OCI-LY3 (cell line): Measurements from ENCODE around the gene C1orf87.

Experiments used
- H2AFZ ChIP-seq: fragments of 200-600, 300-600 bp; shearing (Covaris generic); 2 replicates; pipeline ENCODE4 v1.6.0; 2014; ENCODE audit warnings: antibody characterized with exemption, low read depth, low read length
- H3K27ac ChIP-seq: fragments of 200-600, 300-600 bp; sonication (generic); 2 replicates; pipeline ENCODE4 v1.5.1; 2014; ENCODE audit warnings: mild to moderate bottlenecking, low read length, moderate library complexity, mixed read lengths
- H3K27me3 ChIP-seq: fragments of 200-600, 300-600 bp; sonication (generic); 2 replicates; pipeline ENCODE4 v1.6.1; 2014; ENCODE audit warnings: low read depth, low read length, mixed read lengths
- H3K36me3 ChIP-seq: fragments of 200-600, 300-600 bp; sonication (generic); replicated peaks from 2 replicates; pipeline ENCODE3; 2014; ENCODE audit warnings: low read depth, low read length, mixed read lengths
- H3K4me1 ChIP-seq: fragments of 300-600, 200-600 bp; sonication (generic); 2 replicates; pipeline ENCODE4 v1.6.1; 2014; ENCODE audit warnings: low read length, mixed read lengths
- H3K4me2 ChIP-seq: fragments of 200-600, 300-600 bp; sonication (generic); 2 replicates; pipeline ENCODE4 v1.6.1; 2014; ENCODE audit warnings: low read length, mixed read lengths
- H3K4me3 ChIP-seq: fragments of 300-600, 200-600 bp; sonication (generic); 2 replicates; pipeline ENCODE4 v1.5.1; 2014; ENCODE audit warnings: antibody characterized with exemption, mild to moderate bottlenecking, low read length, moderate library complexity
- H3K79me2 ChIP-seq: fragments of 300-600, 200-600 bp; shearing (Covaris generic); 2 replicates; pipeline ENCODE4 v1.6.1; 2014; ENCODE audit warnings: mild to moderate bottlenecking, low read length, mixed read lengths
- H3K9ac ChIP-seq: fragments of 300-600, 200-600 bp; shearing (Covaris generic); 2 replicates; pipeline ENCODE4 v1.6.0; 2014; ENCODE audit warnings: mild to moderate bottlenecking, low read length, moderate library complexity
- H3K9me3 ChIP-seq: fragments of 200-600, 300-600 bp; shearing (Covaris generic); 2 replicates; pipeline ENCODE4 v1.6.1; 2014; ENCODE audit warnings: low read length, mixed read lengths; ENCODE audit not compliant: insufficient read depth
- H4K20me1 ChIP-seq: fragments of 200-600, 300-600 bp; sonication (generic); 2 replicates; pipeline ENCODE4 v1.6.1; 2016; ENCODE audit warnings: low read length, mixed read lengths; ENCODE audit not compliant: insufficient read depth
- CTCF ChIP-seq: fragments of 200-600, 300-600 bp; sonication (generic); IDR thresholded peaks from 2 replicates; pipeline ENCODE4 v1.5.1; 2014; ENCODE audit warnings: antibody characterized with exemption, low read length, low read depth
- EZH2phosphoT487 ChIP-seq: fragments of 200-600 bp; shearing (Covaris generic); IDR thresholded peaks from 2 replicates; pipeline ENCODE4 v1.6.1; 2018; ENCODE audit warnings: antibody characterized with exemption, mixed run types, low read depth

Gene C1orf87

GRCh38 chr1:59985911-59986515 is 87.6 kb downstream of the C1orf87 start:
- Histone ChIP-seq H3K9ac (no peak overlapping the region), H3K4me3 (no peak overlapping the region), H2AFZ (no peak overlapping the region), H3K79me2 (no peaks in the 10 kb centered on the region), H3K36me3 (no peaks in the 10 kb centered on the region), H3K27ac (no peak overlapping the region), H3K27me3 (no peaks in the 10 kb centered on the region), H4K20me1 (no peaks in the 10 kb centered on the region), H3K9me3 (no peaks in the 10 kb centered on the region), H3K4me1 (no peaks in the 10 kb centered on the region), H3K4me2 (no peak overlapping the region)
- no peak for TF ChIP-seq EZH2phosphoT487
- no peak for TF ChIP-seq CTCF

- Histone ChIP-seq H4K20me1 (no peaks in the 10 kb centered on the region), H3K9me3 (no peaks in the 10 kb centered on the region), H3K27ac (no peak overlapping the region), H3K9ac (no peak overlapping the region), H3K79me2 (no peaks in the 10 kb centered on the region), H3K4me2 (no peak overlapping the region), H3K4me1 (no peaks in the 10 kb centered on the region), H3K4me3 (no peak overlapping the region), H2AFZ (no peak overlapping the region), H3K36me3 (no peaks in the 10 kb centered on the region), H3K27me3 (no peaks in the 10 kb centered on the region)
- no peak for TF ChIP-seq CTCF
Measured at GRCh38 chr1:59979666-59980065, 93.9 kb downstream of the C1orf87 start.

- TF ChIP-seq CTCF, result no peak
- TF ChIP-seq EZH2phosphoT487, result no peak
Measured at GRCh38 chr1:59978511-59978910, 95.1 kb downstream of the C1orf87 start.

GRCh38 chr1:59978026-59978425 is 95.5 kb downstream of the C1orf87 start:
- Histone ChIP-seq H3K4me3 (no peak overlapping the region), H2AFZ (no peak overlapping the region), H3K79me2 (no peaks in the 10 kb centered on the region), H3K9ac (no peak overlapping the region), H3K36me3 (no peaks in the 10 kb centered on the region), H3K27ac (no peak overlapping the region), H3K4me2 (no peak overlapping the region), H3K27me3 (no peaks in the 10 kb centered on the region), H4K20me1 (no peaks in the 10 kb centered on the region), H3K4me1 (no peaks in the 10 kb centered on the region), H3K9me3 (no peaks in the 10 kb centered on the region)
- TF ChIP-seq CTCF, result no peak
- no peak for TF ChIP-seq EZH2phosphoT487

More at GRCh38 chr1:59978511-59978910, 95.1 kb downstream of the C1orf87 start:
- Histone ChIP-seq H3K79me2 (no peaks in the 10 kb centered on the region), H3K27me3 (no peaks in the 10 kb centered on the region), H3K9ac (no peak overlapping the region), H2AFZ (no peak overlapping the region), H3K27ac (no peak overlapping the region), H3K4me1 (no peaks in the 10 kb centered on the region), H4K20me1 (no peaks in the 10 kb centered on the region), H3K4me3 (no peak overlapping the region), H3K36me3 (no peaks in the 10 kb centered on the region), H3K4me2 (no peak overlapping the region), H3K9me3 (no peaks in the 10 kb centered on the region)
